D721Med (cell line): Measurements from ENCODE around the gene GYPC.

Experiments used
- DNase-seq: peaks from one replicate; pipeline ENCODE4 v3.0.0; 2011; ENCODE audit warnings: low spot score; ENCODE audit not compliant: insufficient read length
- FAIRE-seq: peaks from 2 replicates; lab custom pipeline; 2011; peaks lifted over from hg19 to GRCh38; lab: Jason Lieb, UNC
- CTCF ChIP-seq: IDR thresholded peaks from 2 replicates; pipeline ENCODE4 v1.5.1; 2012; ENCODE audit warnings: mild to moderate bottlenecking, control low read depth; ENCODE audit not compliant: insufficient read depth; ENCODE audit errors: missing control alignments

GYPC gene

GRCh38 chr2:126657636-126658318 lies 1.8 kb downstream of the GYPC start:
- no peak for FAIRE-seq
- no peak for TF ChIP-seq CTCF

DNA sequence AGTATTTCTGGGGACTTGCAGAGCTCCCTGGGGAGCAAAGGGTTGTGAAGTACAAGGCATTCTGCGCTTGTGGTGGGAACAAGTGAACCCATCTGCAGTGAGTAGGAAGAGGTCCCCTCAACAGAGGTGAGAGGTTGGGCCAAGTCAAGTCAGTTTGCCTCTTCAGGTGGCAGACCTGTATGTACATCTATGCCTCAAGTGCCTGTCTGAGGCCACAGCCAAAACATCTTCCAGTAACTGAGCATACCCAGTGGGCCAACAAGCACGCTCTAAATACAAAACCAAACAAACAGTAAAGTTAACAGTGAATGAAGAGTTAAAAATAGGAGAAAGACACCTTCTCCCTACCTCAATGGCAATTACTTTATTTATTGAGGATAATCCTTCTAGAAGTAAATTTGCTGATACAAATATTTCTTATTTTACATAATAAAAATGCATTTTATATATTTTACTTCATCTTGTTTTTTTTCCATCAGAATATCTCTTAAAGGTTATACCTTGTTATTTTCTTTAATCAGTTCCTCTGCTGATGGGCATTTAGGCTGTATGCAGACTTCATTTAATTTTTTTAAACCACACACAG lies 2.5 kb downstream of the GYPC start:
- DNase-seq (no peak), FAIRE-seq (no peak)
- no peak for TF ChIP-seq CTCF

More at GRCh38 chr2:126657636-126658318, 1.8 kb downstream of the GYPC start:
- no peak for DNase-seq

GRCh38 chr2:126658905-126659561 lies 3.1 kb downstream of the GYPC start:
- no peak for FAIRE-seq
- TF ChIP-seq CTCF: no peak

GRCh38 chr2:126659562-126660467 lies 3.9 kb downstream of the GYPC start:
- no peak for FAIRE-seq
- no peak for TF ChIP-seq CTCF
- DNase-seq: no peak

More at GRCh38 chr2:126658905-126659561, 3.1 kb downstream of the GYPC start:
- DNase-seq: no peak

DNA sequence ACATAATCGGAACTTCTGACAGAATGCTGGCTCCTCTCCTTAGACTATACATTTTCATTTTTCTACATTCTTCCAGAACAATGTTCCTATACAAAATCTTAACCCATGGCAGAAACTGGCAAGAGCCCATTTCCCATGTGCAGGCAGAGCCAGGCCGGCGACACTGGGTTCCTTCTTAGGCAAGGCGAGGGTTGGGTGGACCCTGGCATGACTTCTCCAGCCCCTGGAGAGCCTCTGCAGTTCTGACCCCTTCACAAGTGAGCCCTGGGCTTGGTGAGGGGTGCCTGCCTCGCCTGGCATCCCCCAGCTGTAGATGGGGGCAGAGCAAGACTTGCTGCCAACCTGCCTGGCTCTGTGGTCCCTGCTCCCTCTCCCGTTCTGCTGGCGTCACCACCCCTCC lies 5.0 kb downstream of the GYPC start:
- DNase-seq (no peak), FAIRE-seq (no peak)
- TF ChIP-seq CTCF: no peak

GRCh38 chr2:126661702-126662500 lies 5.9 kb downstream of the GYPC start:
- no peak for TF ChIP-seq CTCF
- DNase-seq: no peak
- no peak for FAIRE-seq
